ENCODE measurements around the gene MKNK1.
A peak's percentile ranks its signal among the peaks of the same experiment; 100 is the strongest.

The MKNK1 gene

GRCh38 chr1:46522184-46522968, 81.7 kb downstream of the MKNK1 start:
- peak; percentile 85 for DNase-seq (ENCODE audit: low read depth)
- TF ChIP-seq CTCF (conservative IDR thresholded peaks at IDR 0.05; ENCODE audit: low read length): no peak
- no peak overlapping the region for H3K4me3 ChIP-seq (ENCODE audit: low read length)

GRCh38 chr1:46521414-46521813, 82.7 kb downstream of the MKNK1 start:
- TF ChIP-seq CTCF (conservative IDR thresholded peaks at IDR 0.05; ENCODE audit: low read length): no peak

GRCh38 chr1:46520063-46520911, 83.8 kb downstream of the MKNK1 start:
- TF ChIP-seq CTCF (conservative IDR thresholded peaks at IDR 0.05; ENCODE audit: low read length): no peak
- H3K4me3 ChIP-seq (ENCODE audit: low read length): no peak overlapping the region
- DNase-seq (ENCODE audit: low read depth): peak; percentile 77

More at GRCh38 chr1:46521414-46521813, 82.7 kb downstream of the MKNK1 start:
- DNase-seq (ENCODE audit: low read depth): no peak
- no peak overlapping the region for H3K4me3 ChIP-seq (ENCODE audit: low read length)

GRCh38 chr1:46519209-46519608, 84.9 kb downstream of the MKNK1 start:
- no peak overlapping the region for H3K4me3 ChIP-seq (ENCODE audit: low read length)
- no peak for DNase-seq (ENCODE audit: low read depth)
- TF ChIP-seq CTCF (conservative IDR thresholded peaks at IDR 0.05; ENCODE audit: low read length): no peak

- no peak overlapping the region for H3K4me3 ChIP-seq (ENCODE audit: low read length)
- TF ChIP-seq CTCF (conservative IDR thresholded peaks at IDR 0.05; ENCODE audit: low read length): no peak
- DNase-seq (ENCODE audit: low read depth): no peak
Measured at GRCh38 chr1:46517932-46518498, 86.1 kb downstream of the MKNK1 start.

- no peak for DNase-seq (ENCODE audit: low read depth)
- no peak overlapping the region for H3K4me3 ChIP-seq (ENCODE audit: low read length)
- TF ChIP-seq CTCF (conservative IDR thresholded peaks at IDR 0.05; ENCODE audit: low read length): no peak
Measured at GRCh38 chr1:46517010-46517600, 87.0 kb downstream of the MKNK1 start.
